Measurements from ENCODE around the gene PLEKHA5. TPM values are rescaled to one million over a fixed set of nuclear protein-coding genes. Genes with fewer than 3 reads are reported as not detected.

Gene PLEKHA5
- total RNA-seq, 1 donor from 2014 or later: 68.6 TPM

- H3K9me3 Mint-ChIP-seq: no peaks in the 10 kb centered on the region
- H3K4me1 Mint-ChIP-seq (ENCODE audit: unreplicated experiment): peaks cover 3% of the 10 kb centered on the region
- TF ChIP-seq CTCF (conservative IDR thresholded peaks at IDR 0.05): no peak
- H3K36me3 Mint-ChIP-seq: peaks cover 15% of the 10 kb centered on the region
- H3K27ac Mint-ChIP-seq: no peak overlapping the region
- H3K4me3 Mint-ChIP-seq: no peak overlapping the region
- DNase-seq (ENCODE audit: extremely low spot score, unreplicated experiment): no peak
- H3K27me3 Mint-ChIP-seq: no peaks in the 10 kb centered on the region
Measured at GRCh38 chr12:19196959-19197630, 67.6 kb downstream of the PLEKHA5 start.

GRCh38 chr12:19198272-19198671, 68.7 kb downstream of the PLEKHA5 start:
- Mint-ChIP-seq H3K27me3 (no peaks in the 10 kb centered on the region), H3K4me1 (ENCODE audit: unreplicated experiment) (peaks cover 3% of the 10 kb centered on the region), H3K36me3 (peaks cover 16% of the 10 kb centered on the region), H3K9me3 (no peaks in the 10 kb centered on the region), H3K4me3 (no peak overlapping the region), H3K27ac (no peak overlapping the region)
- no peak for TF ChIP-seq CTCF (conservative IDR thresholded peaks at IDR 0.05)
- no peak for DNase-seq (ENCODE audit: extremely low spot score, unreplicated experiment)

GRCh38 chr12:19199332-19199731, 69.8 kb downstream of the PLEKHA5 start:
- DNase-seq (ENCODE audit: extremely low spot score, unreplicated experiment): no peak
- H3K9me3 Mint-ChIP-seq: no peaks in the 10 kb centered on the region
- H3K27ac Mint-ChIP-seq: no peak overlapping the region
- no peaks in the 10 kb centered on the region for H3K27me3 Mint-ChIP-seq
- no peak overlapping the region for H3K4me3 Mint-ChIP-seq
- peaks cover 3% of the 10 kb centered on the region for H3K4me1 Mint-ChIP-seq (ENCODE audit: unreplicated experiment)
- peaks cover 15% of the 10 kb centered on the region for H3K36me3 Mint-ChIP-seq
- no peak for TF ChIP-seq CTCF (conservative IDR thresholded peaks at IDR 0.05)

GRCh38 chr12:19200261-19200660, 70.7 kb downstream of the PLEKHA5 start:
- no peak for TF ChIP-seq CTCF (conservative IDR thresholded peaks at IDR 0.05)
- DNase-seq (ENCODE audit: extremely low spot score, unreplicated experiment): no peak
- no peak overlapping the region for H3K4me3 Mint-ChIP-seq
- H3K27me3 Mint-ChIP-seq: no peaks in the 10 kb centered on the region
- H3K36me3 Mint-ChIP-seq: peaks cover 15% of the 10 kb centered on the region
- no peaks in the 10 kb centered on the region for H3K9me3 Mint-ChIP-seq
- H3K4me1 Mint-ChIP-seq (ENCODE audit: unreplicated experiment): peaks cover 5% of the 10 kb centered on the region
- no peak overlapping the region for H3K27ac Mint-ChIP-seq

- peaks cover 23% of the 10 kb centered on the region for H3K36me3 Mint-ChIP-seq
- no peak overlapping the region for H3K4me3 Mint-ChIP-seq
- H3K27ac Mint-ChIP-seq: no peak overlapping the region
- no peak for TF ChIP-seq CTCF (conservative IDR thresholded peaks at IDR 0.05)
- H3K27me3 Mint-ChIP-seq: no peaks in the 10 kb centered on the region
- H3K4me1 Mint-ChIP-seq (ENCODE audit: unreplicated experiment): peaks cover 8% of the 10 kb centered on the region
- no peak for DNase-seq (ENCODE audit: extremely low spot score, unreplicated experiment)
- no peaks in the 10 kb centered on the region for H3K9me3 Mint-ChIP-seq
Measured at GRCh38 chr12:19201661-19202060, 72.1 kb downstream of the PLEKHA5 start.

Data from type B pancreatic cell (in vitro differentiated cells).